Large intestine (tissue), 3 donors: Measurements from ENCODE around the gene SGO2. TPM values are rescaled to one million over a fixed set of nuclear protein-coding genes. Genes with fewer than 3 reads are reported as not detected.

Experiments used
- DNase-seq, 2 donors: peaks; one replicate each; pipeline versions ENCODE4 v3.0.0 to v3.0.0-alpha.2; 2013
- H3K27ac ChIP-seq: one replicate; pipeline ENCODE4 v1.5.1; 2013; ENCODE audit warnings: low read length
- H3K27me3 ChIP-seq: 2 replicates; pipeline ENCODE4 v1.6.1; 2013; ENCODE audit warnings: low read length; ENCODE audit not compliant: control insufficient read depth, insufficient read depth
- H3K36me3 ChIP-seq: 2 replicates; pipeline ENCODE4 v1.6.1; 2013; ENCODE audit warnings: low read length; ENCODE audit not compliant: control insufficient read depth, insufficient read depth
- H3K4me1 ChIP-seq: one replicate; pipeline ENCODE4 v1.6.1; 2013; ENCODE audit warnings: low read length; ENCODE audit not compliant: control insufficient read depth, insufficient read depth
- H3K4me3 ChIP-seq: one replicate; pipeline ENCODE4 v1.5.1; 2013; ENCODE audit warnings: low read length
- H3K9me3 ChIP-seq: one replicate; pipeline ENCODE4 v1.6.1; 2013; ENCODE audit warnings: mild to moderate bottlenecking, low read depth, low read length, moderate library complexity; ENCODE audit not compliant: control insufficient read depth
- WGBS: methylation state at CpG from one replicate; pipeline ENCODE4 v1.1.5; 2013; ENCODE audit warnings: low lambda C conversion rate; ENCODE audit not compliant: insufficient coverage; 5-methylcytosine and 5-hydroxymethylcytosine counted together
- polyA plus RNA-seq: library from polyadenylated mRNA; unstranded; fragments of 120-200 nt; gene quantifications from one replicate; pipeline ENCODE4 v1.2.1, GENCODE V29; 2013

The SGO2 gene
- polyA plus RNA-seq, 1 donor, result 7.8 TPM

- Histone ChIP-seq H3K36me3 (no peaks in the 10 kb centered on the region), H3K27ac (peak within 1 kb of the TSS; percentile 76), H3K4me3 (peak within 1 kb of the TSS; percentile 74), H3K4me1 (peaks cover 3% of the 10 kb centered on the region), H3K9me3 (no peaks in the 10 kb centered on the region), H3K27me3 (no peaks in the 10 kb centered on the region)
- no CpG with 5 or more reads among the region's 78 CpGs for WGBS
- peak; percentile 88 to 93 for DNase-seq
These were observed 16.2 kb upstream of the SGO2 start, which contains the start of gene KCTD18 for GRCh38 chr2:200509612-200510433. Gene KCTD18 (minus strand): TSS chr2:200510068. CDS start chr2:200507016, 3,052 bp downstream.

DNA sequence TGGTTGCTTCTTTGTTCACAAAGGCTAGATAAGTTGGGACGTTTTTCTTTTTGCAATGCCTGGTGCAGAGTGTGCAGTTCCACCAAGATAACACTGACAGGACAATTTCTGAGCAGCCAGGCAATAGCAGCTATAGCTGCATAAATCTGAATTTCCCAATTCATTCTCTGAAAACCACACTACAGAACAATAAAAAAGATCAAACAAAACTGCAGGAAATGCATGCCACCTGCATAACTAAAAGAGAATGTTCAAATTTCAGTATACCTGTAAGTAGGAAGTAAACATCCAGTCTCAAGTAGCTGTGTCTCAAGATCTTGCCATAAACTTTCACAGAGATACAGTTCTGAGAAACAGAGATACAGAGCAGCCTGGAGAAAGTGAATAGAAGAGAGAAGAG, 10.9 kb upstream of the SGO2 start:
- Histone ChIP-seq H3K9me3 (peaks cover 7% of the 10 kb centered on the region), H3K36me3 (no peaks in the 10 kb centered on the region), H3K4me3 (no peak overlapping the region), H3K27ac (no peak overlapping the region), H3K4me1 (no peaks in the 10 kb centered on the region), H3K27me3 (no peaks in the 10 kb centered on the region)
- no CpG with 5 or more reads among the region's 1 CpG for WGBS
- no peak for DNase-seq

- no peak overlapping the region for H3K4me3 ChIP-seq
- H3K36me3 ChIP-seq, result no peaks in the 10 kb centered on the region
- H3K4me1 ChIP-seq, result peaks cover 5% of the 10 kb centered on the region
- H3K27ac ChIP-seq, result no peak overlapping the region
- H3K27me3 ChIP-seq, result peaks cover 2% of the 10 kb centered on the region
- H3K9me3 ChIP-seq, result no peaks in the 10 kb centered on the region
- DNase-seq, result no peak
- no CpG with 5 or more reads among the region's 3 CpGs for WGBS
These were observed 2.8 kb upstream of the SGO2 start for GRCh38 chr2:200523158-200523557.

GRCh38 chr2:200523604-200524003, 2.4 kb upstream of the SGO2 start:
- H3K9me3 ChIP-seq, result no peaks in the 10 kb centered on the region
- H3K27ac ChIP-seq, result no peak overlapping the region
- peaks cover 2% of the 10 kb centered on the region for H3K27me3 ChIP-seq
- peaks cover 5% of the 10 kb centered on the region for H3K4me1 ChIP-seq
- H3K4me3 ChIP-seq, result no peak overlapping the region
- DNase-seq, result peak in 1 of 2 donors; percentile 3
- no peaks in the 10 kb centered on the region for H3K36me3 ChIP-seq
- no CpG with 5 or more reads among the region's 2 CpGs for WGBS

DNA sequence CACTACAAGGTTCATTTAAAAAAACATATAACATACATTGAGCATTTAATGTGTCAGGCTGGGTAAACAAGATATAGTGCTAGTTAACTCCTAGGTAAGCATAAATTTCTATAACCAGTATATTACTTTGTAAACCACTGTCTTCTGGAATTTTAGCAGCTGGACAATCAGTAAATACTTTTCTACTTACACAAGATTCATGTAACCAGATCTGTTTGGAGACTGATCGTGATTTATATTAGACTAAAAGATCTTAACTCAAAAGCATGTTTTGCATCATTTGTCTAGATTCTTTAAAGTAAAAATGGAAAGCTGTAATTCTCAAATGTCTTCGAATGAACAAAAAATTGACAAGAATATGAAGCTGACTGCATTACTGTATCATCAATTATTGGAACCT, 941 bp upstream of the SGO2 start:
- H3K9me3 ChIP-seq, result no peaks in the 10 kb centered on the region
- no peak overlapping the region for H3K27ac ChIP-seq
- peak overlapping the region; percentile 65 for H3K4me3 ChIP-seq
- 90% methylated on average over 2 of the region's 2 CpGs for WGBS
- no peaks in the 10 kb centered on the region for H3K36me3 ChIP-seq
- peaks cover 5% of the 10 kb centered on the region for H3K4me1 ChIP-seq
- peaks cover 2% of the 10 kb centered on the region for H3K27me3 ChIP-seq
- DNase-seq, result no peak

GRCh38 chr2:200525551-200525881, 491 bp upstream of the SGO2 start:
- Histone ChIP-seq H3K9me3 (no peaks in the 10 kb centered on the region), H3K27ac (peak overlapping the region; percentile 42), H3K27me3 (peaks cover 2% of the 10 kb centered on the region), H3K4me1 (peaks cover 5% of the 10 kb centered on the region), H3K36me3 (no peaks in the 10 kb centered on the region), H3K4me3 (peak overlapping the region; percentile 65)
- 34% methylated on average over 6 of the region's 7 CpGs for WGBS
- no peak for DNase-seq

DNA sequence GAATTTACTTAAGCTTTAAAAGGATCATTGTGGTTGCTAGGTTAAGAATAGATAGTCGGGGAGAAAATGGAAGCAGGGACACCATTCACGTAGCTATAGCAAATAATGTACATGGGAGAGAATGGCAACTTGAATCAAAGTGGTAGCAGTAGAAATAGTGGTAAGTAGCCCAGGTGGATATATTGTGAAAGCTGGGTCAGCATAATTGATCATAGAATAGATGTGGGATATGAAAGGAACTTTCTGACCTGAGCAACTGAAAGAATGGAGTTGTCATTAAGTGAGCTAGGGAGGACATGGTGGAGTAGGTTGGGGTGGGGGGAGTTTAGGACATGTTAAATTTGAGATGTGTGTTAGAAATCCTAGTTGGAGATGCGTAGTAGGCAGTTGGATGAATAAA, 2.2 kb downstream of the SGO2 start:
- Histone ChIP-seq H3K27ac (no peak overlapping the region), H3K4me1 (peaks cover 5% of the 10 kb centered on the region), H3K36me3 (no peaks in the 10 kb centered on the region), H3K4me3 (no peak overlapping the region), H3K9me3 (no peaks in the 10 kb centered on the region), H3K27me3 (no peaks in the 10 kb centered on the region)
- no peak for DNase-seq
- 100% methylated on average over 1 of the region's 3 CpGs for WGBS

DNA sequence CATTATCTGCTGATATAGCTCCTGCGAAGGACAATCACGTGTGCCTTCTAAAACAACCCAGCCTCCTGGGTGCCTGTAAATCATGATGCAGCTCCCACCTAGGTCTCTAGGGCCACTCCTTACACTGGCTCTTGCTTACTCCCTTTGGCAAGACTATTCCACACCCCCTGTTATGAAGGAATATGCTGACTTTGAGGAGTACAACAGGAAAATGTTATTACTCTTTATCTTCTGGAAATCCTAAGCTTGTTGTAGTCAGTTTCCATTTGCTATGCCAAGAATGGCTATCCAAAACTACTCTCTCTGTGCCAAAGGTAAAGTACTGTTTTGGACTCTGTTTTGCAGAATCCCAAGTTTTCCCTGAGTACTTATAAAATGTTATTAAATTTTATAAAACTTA, 7.7 kb downstream of the SGO2 start:
- H3K4me3 ChIP-seq, result no peak overlapping the region
- no peak for DNase-seq
- no peak overlapping the region for H3K27ac ChIP-seq
- no peaks in the 10 kb centered on the region for H3K36me3 ChIP-seq
- H3K9me3 ChIP-seq, result no peaks in the 10 kb centered on the region
- WGBS, result no CpG with 5 or more reads among the region's 2 CpGs
- no peaks in the 10 kb centered on the region for H3K4me1 ChIP-seq
- no peaks in the 10 kb centered on the region for H3K27me3 ChIP-seq

- H3K4me3 ChIP-seq, result no peak overlapping the region
- no peak for DNase-seq
- H3K36me3 ChIP-seq, result no peaks in the 10 kb centered on the region
- H3K27ac ChIP-seq, result no peak overlapping the region
- no peaks in the 10 kb centered on the region for H3K9me3 ChIP-seq
- no peaks in the 10 kb centered on the region for H3K4me1 ChIP-seq
- H3K27me3 ChIP-seq, result no peaks in the 10 kb centered on the region
These were observed 8.6 kb downstream of the SGO2 start for GRCh38 chr2:200534572-200534971.

DNA sequence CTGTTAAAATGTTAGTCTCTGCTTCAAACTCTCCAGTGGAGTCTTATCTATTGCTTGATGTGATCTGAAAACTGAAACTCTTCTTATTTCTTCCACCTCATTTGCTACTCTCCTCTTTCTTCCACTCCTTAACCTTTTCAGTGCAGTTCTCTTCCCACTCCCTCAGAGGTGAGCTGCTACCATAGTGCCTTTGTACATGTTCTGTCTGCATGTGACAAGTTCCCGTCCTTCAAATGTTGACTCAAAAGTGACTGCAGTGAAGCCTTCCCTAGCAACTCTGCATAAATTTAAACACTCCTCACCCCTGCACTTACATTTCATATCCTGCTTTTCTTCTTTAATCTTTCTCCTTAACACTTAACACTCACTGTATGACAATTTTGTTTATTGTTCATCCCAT, 12.1 kb downstream of the SGO2 start:
- no peak overlapping the region for H3K27ac ChIP-seq
- H3K27me3 ChIP-seq, result no peaks in the 10 kb centered on the region
- H3K4me1 ChIP-seq, result no peaks in the 10 kb centered on the region
- H3K36me3 ChIP-seq, result peaks cover 3% of the 10 kb centered on the region
- no peak for DNase-seq
- no peaks in the 10 kb centered on the region for H3K9me3 ChIP-seq
- WGBS, result no CpG with 5 or more reads among the region's 1 CpG
- no peak overlapping the region for H3K4me3 ChIP-seq

DNA sequence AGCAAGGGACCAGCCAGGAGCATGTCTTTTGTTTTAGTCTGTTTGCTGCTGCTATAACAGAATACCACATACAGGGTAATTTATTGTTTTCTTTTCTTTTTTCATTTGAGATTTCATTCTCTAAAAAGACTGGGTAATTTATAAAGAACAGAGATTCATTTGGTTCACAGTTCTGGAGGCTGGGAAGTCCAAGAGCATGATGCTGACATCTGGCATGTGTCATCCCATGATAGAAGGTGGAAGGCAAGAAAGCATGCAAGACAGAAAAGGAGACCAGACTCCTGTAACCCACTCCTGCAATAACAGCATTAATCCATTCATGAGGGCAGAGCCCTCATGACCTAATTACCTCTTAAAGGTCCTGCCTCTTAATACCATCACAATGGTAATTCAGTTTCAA, 14.8 kb downstream of the SGO2 start:
- H3K36me3 ChIP-seq, result peaks cover 3% of the 10 kb centered on the region
- H3K9me3 ChIP-seq, result no peaks in the 10 kb centered on the region
- DNase-seq, result no peak
- no peak overlapping the region for H3K27ac ChIP-seq
- no peaks in the 10 kb centered on the region for H3K27me3 ChIP-seq
- no peak overlapping the region for H3K4me3 ChIP-seq
- H3K4me1 ChIP-seq, result no peaks in the 10 kb centered on the region
